Neural progenitor cell (in vitro differentiated cells): ENCODE data around the gene CXCL14. TPM values are rescaled to one million over a fixed set of nuclear protein-coding genes. Genes with fewer than 3 reads are reported as not detected.
"Not testable (repeated sequence)": the region's sequence is repeated elsewhere in the genome, so short reads cannot be mapped to it uniquely, and the experiment has no call there.

ENCODE experiments used
- DNase-seq: peaks from one replicate; pipeline ENCODE4 v3.0.0-alpha.2; 2016; ENCODE audit warnings: low spot score
- H2AFZ ChIP-seq: fragments of 200-600 bp; sonication (generic); replicated peaks from 2 replicates; pipeline ENCODE4 v1.6.1; 2016; ENCODE audit warnings: antibody characterized with exemption
- H3F3A ChIP-seq: fragments of 200-600 bp; sonication (generic); 2 replicates; pipeline ENCODE4 v1.6.1; 2016; ENCODE audit warnings: antibody characterized with exemption, low read depth
- H3K27ac ChIP-seq: fragments of 200-600 bp; sonication (generic); 2 replicates; pipeline ENCODE4 v1.5.1; 2016; ENCODE audit warnings: mild to moderate bottlenecking
- H3K27me3 ChIP-seq: fragments of 200-600 bp; sonication (generic); 2 replicates; pipeline ENCODE4 v1.6.1; 2016; ENCODE audit warnings: mild to moderate bottlenecking, moderate library complexity
- H3K36me3 ChIP-seq: fragments of 200-600 bp; sonication (generic); 2 replicates; pipeline ENCODE4 v1.5.1; 2016
- H3K4me1 ChIP-seq: fragments of 200-600 bp; sonication (generic); 2 replicates; pipeline ENCODE4 v1.6.1; 2016; ENCODE audit warnings: mixed run types
- H3K4me2 ChIP-seq: fragments of 200-600 bp; sonication (generic); 2 replicates; pipeline ENCODE4 v1.6.1; 2016
- H3K4me3 ChIP-seq: fragments of 200-600 bp; sonication (generic); 2 replicates; pipeline ENCODE4 v1.5.1; 2016
- H3K79me2 ChIP-seq: fragments of 200-600 bp; sonication (generic); 2 replicates; pipeline ENCODE4 v1.6.1; 2016; ENCODE audit warnings: low read depth
- H3K9ac ChIP-seq: fragments of 200-600 bp; sonication (generic); 2 replicates; pipeline ENCODE4 v1.6.1; 2016
- H3K9me3 ChIP-seq: fragments of 200-600 bp; sonication (generic); 2 replicates; pipeline ENCODE4 v1.5.1; 2016; ENCODE audit warnings: low read depth
- H4K20me1 ChIP-seq: fragments of 200-600 bp; sonication (generic); 2 replicates; pipeline ENCODE4 v1.6.1; 2016; ENCODE audit warnings: low read depth
- H3K27ac Mint-ChIP-seq: 3 replicates; pipeline ENCODE4 v1.8.0; 2021; ENCODE audit warnings: mixed read lengths
- H3K27me3 Mint-ChIP-seq: 2 replicates; pipeline ENCODE4 v1.8.0; 2022; ENCODE audit warnings: low read depth, mild to moderate bottlenecking, inconsistent platforms, moderate library complexity, mixed read lengths; ENCODE audit not compliant: insufficient read depth
- H3K36me3 Mint-ChIP-seq: 3 replicates; pipeline ENCODE4 v1.8.0; 2021; ENCODE audit warnings: mixed read lengths
- H3K4me1 Mint-ChIP-seq: 3 replicates; pipeline ENCODE4 v1.8.0; 2021; ENCODE audit warnings: mixed read lengths
- H3K4me3 Mint-ChIP-seq: 3 replicates; pipeline ENCODE4 v1.8.0; 2021; ENCODE audit warnings: mild to moderate bottlenecking, moderate library complexity, mixed read lengths
- H3K9me3 Mint-ChIP-seq: 3 replicates; pipeline ENCODE4 v1.8.0; 2020; ENCODE audit warnings: mixed read lengths
- EZH2 ChIP-seq: fragments of 200-600 bp; sonication (generic); IDR thresholded peaks from 2 replicates; pipeline ENCODE4 v1.6.1; 2017; ENCODE audit warnings: antibody characterized with exemption, mild to moderate bottlenecking, moderate library complexity
- EZH2phosphoT487 ChIP-seq: fragments of 200-600 bp; sonication (generic); IDR thresholded peaks from 2 replicates; pipeline ENCODE4 v1.6.1; 2017; ENCODE audit warnings: antibody characterized with exemption
- total RNA-seq: library from RNA; depleted of rRNA; stranded (reverse); fragments of >200 nt; gene quantifications from 2 replicates; pipeline ENCODE4 v1.2.3, GENCODE V29; 2015; ENCODE audit warnings: low replicate concordance
- TF ChIP-seq, protein P1 (sequence below): fragments of 200-600 bp; sonication (generic); IDR thresholded peaks from 2 replicates; pipeline ENCODE4 v1.5.1; 2017; ENCODE audit warnings: antibody characterized with exemption, mild to moderate bottlenecking

The CXCL14 gene
- total RNA-seq, 1 donor from 2014 or later: 0.45 TPM

DNA sequence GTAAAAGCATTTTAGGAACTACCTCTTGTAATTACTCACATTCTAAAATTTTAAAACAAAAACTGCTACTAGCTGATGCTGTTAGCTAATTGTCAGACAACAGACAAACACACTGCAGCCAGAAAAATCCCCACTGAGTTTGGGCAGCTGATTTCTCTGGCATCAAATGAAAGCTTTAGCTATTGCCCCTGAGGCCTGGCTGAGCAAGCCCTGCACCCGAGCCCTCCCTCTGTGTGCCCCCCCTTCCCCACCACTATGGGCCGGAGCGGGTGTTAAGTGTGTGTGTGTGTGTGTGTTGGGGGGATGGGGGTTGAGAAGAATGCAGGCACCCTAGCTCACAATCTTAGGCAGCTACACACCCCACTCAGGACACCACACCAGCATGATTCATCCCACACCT, 45.5 kb downstream of the CXCL14 start:
- H3K4me2 ChIP-seq: no peak overlapping the region
- H3F3A ChIP-seq: peaks cover 28% of the 10 kb centered on the region
- Mint-ChIP-seq H3K9me3 (peaks cover 26% of the 10 kb centered on the region), H3K27ac (no peak overlapping the region), H3K36me3 (no peaks in the 10 kb centered on the region), H3K4me3 (peak overlapping the region; percentile 73), H3K4me1 (peaks cover 34% of the 10 kb centered on the region), H3K27me3 (peaks cover 85% of the 10 kb centered on the region)
- no peak for DNase-seq
- no peak overlapping the region for H2AFZ ChIP-seq
- no peaks in the 10 kb centered on the region for H3K9me3 ChIP-seq
- no peak overlapping the region for H3K9ac ChIP-seq
- no peaks in the 10 kb centered on the region for H3K36me3 ChIP-seq
- peaks cover 58% of the 10 kb centered on the region for H4K20me1 ChIP-seq
- no peak for TF ChIP-seq EZH2
- TF ChIP-seq, protein P1, sequence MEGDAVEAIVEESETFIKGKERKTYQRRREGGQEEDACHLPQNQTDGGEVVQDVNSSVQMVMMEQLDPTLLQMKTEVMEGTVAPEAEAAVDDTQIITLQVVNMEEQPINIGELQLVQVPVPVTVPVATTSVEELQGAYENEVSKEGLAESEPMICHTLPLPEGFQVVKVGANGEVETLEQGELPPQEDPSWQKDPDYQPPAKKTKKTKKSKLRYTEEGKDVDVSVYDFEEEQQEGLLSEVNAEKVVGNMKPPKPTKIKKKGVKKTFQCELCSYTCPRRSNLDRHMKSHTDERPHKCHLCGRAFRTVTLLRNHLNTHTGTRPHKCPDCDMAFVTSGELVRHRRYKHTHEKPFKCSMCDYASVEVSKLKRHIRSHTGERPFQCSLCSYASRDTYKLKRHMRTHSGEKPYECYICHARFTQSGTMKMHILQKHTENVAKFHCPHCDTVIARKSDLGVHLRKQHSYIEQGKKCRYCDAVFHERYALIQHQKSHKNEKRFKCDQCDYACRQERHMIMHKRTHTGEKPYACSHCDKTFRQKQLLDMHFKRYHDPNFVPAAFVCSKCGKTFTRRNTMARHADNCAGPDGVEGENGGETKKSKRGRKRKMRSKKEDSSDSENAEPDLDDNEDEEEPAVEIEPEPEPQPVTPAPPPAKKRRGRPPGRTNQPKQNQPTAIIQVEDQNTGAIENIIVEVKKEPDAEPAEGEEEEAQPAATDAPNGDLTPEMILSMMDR: no peak
- no peak for TF ChIP-seq EZH2phosphoT487
- no peak overlapping the region for H3K4me3 ChIP-seq
- H3K27ac ChIP-seq: no peak overlapping the region
- no peaks in the 10 kb centered on the region for H3K79me2 ChIP-seq
- peaks cover 16% of the 10 kb centered on the region for H3K4me1 ChIP-seq
- peaks cover 100% of the 10 kb centered on the region for H3K27me3 ChIP-seq

DNA sequence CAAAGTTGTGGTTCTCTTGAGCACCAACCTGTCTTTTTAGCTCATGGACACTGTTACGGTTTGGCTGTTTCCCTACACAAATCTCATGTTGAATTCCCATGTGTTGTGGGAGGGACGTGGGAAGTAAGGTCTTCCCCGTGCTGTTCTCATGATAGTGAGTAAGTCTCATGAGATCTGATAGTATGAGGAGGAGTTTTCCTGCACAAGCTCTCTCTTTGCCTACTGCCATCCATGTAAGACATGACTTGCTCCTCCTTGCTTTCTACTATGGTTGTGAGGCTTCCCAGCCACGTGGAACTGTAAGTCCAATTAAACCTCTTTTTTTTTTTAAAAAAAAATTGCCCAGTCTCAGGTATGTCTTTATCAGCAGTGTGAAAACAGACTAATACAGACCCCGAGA, 49.2 kb downstream of the CXCL14 start:
- not testable (repeated sequence) for H3K4me2 ChIP-seq, H3K79me2 ChIP-seq, H3K9me3 ChIP-seq, DNase-seq, H3K27ac ChIP-seq, H3K4me1 ChIP-seq, H3K36me3 Mint-ChIP-seq, H3K36me3 ChIP-seq, H3K27ac Mint-ChIP-seq, H3K4me3 Mint-ChIP-seq, H3K9ac ChIP-seq, H3K4me3 ChIP-seq, H2AFZ ChIP-seq
- Histone ChIP-seq H4K20me1 (peaks cover 29% of the 10 kb centered on the region), H3F3A (peaks cover 12% of the 10 kb centered on the region), H3K27me3 (peaks cover 100% of the 10 kb centered on the region)
- Mint-ChIP-seq H3K27me3 (peaks cover 77% of the 10 kb centered on the region), H3K4me1 (peaks cover 22% of the 10 kb centered on the region), H3K9me3 (peaks cover 18% of the 10 kb centered on the region)

- Mint-ChIP-seq H3K9me3 (peaks cover 35% of the 10 kb centered on the region), H3K4me3 (no peak overlapping the region), H3K4me1 (peaks cover under 1% of the 10 kb centered on the region), H3K27ac (no peak overlapping the region), H3K27me3 (peaks cover 58% of the 10 kb centered on the region), H3K36me3 (peaks cover 2% of the 10 kb centered on the region)
- Histone ChIP-seq H3K9ac (no peak overlapping the region), H4K20me1 (peaks cover 2% of the 10 kb centered on the region), H3K4me2 (no peak overlapping the region), H3K79me2 (no peaks in the 10 kb centered on the region), H2AFZ (no peak overlapping the region), H3K27me3 (peaks cover 99% of the 10 kb centered on the region), H3K4me1 (no peaks in the 10 kb centered on the region), H3K4me3 (no peak overlapping the region), H3F3A (no peaks in the 10 kb centered on the region), H3K9me3 (no peaks in the 10 kb centered on the region), H3K36me3 (no peaks in the 10 kb centered on the region), H3K27ac (no peak overlapping the region)
- TF ChIP-seq EZH2 (no peak), EZH2phosphoT487 (no peak)
- TF ChIP-seq, protein P1: no peak
- DNase-seq: no peak
Observed at GRCh38 chr5:135526924-135527323, 51.9 kb downstream of the CXCL14 start.

DNA sequence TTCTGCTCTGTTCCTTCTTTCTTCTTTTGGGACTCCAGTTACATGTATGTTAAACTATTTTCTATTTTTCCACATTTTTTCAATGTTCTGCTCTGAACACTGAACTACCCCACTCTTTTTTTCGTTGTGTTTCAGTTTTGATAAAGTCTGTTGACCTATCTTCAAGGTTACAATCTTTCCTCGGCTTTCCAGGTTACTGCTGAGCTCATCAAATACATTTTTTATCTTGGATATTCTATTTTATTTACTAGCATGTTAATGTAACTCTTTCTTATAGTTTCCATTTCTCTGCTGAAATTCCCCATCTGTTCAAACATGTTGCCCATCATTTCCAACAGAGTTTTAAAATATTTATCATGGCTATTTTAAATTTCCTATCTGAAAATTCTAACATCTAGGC, 56.8 kb downstream of the CXCL14 start:
- Histone ChIP-seq H3K27ac (no peak overlapping the region), H3K4me2 (no peak overlapping the region), H3K79me2 (no peaks in the 10 kb centered on the region), H3K9me3 (no peaks in the 10 kb centered on the region), H2AFZ (no peak overlapping the region), H3K4me3 (no peak overlapping the region), H4K20me1 (no peaks in the 10 kb centered on the region), H3K36me3 (no peaks in the 10 kb centered on the region), H3K4me1 (no peaks in the 10 kb centered on the region), H3F3A (no peaks in the 10 kb centered on the region), H3K27me3 (peaks cover 96% of the 10 kb centered on the region), H3K9ac (no peak overlapping the region)
- DNase-seq: no peak
- no peak overlapping the region for H3K27ac Mint-ChIP-seq
- peaks cover 31% of the 10 kb centered on the region for H3K27me3 Mint-ChIP-seq
- no peak overlapping the region for H3K4me3 Mint-ChIP-seq
- peaks cover 40% of the 10 kb centered on the region for H3K9me3 Mint-ChIP-seq
- H3K36me3 Mint-ChIP-seq: peaks cover 2% of the 10 kb centered on the region
- TF ChIP-seq EZH2 (no peak), EZH2phosphoT487 (no peak)
- TF ChIP-seq, protein P1: no peak
- H3K4me1 Mint-ChIP-seq: no peaks in the 10 kb centered on the region

Other genes with a start within 250 kb of the CXCL14 start
- 179 and 227 TPM in 2 replicates for gene MACROH2A1, start 179.8 kb downstream of the CXCL14 start, total RNA-seq
- gene DCANP1, start 131.6 kb downstream of the CXCL14 start, total RNA-seq: not detected in 2 replicates
- gene TIFAB, start 126.6 kb downstream of the CXCL14 start, total RNA-seq: not detected in 2 replicates
- gene NEUROG1, start 43.0 kb downstream of the CXCL14 start, total RNA-seq: not detected in 2 replicates